GM10266 (cell line): ENCODE data around the gene CXCL5.

Source experiments
- DNase-seq: peaks from one replicate; pipeline ENCODE4 v3.0.0; 2012; ENCODE audit errors: extremely low spot score
- CTCF ChIP-seq: IDR thresholded peaks from 2 replicates; pipeline ENCODE4 v1.5.1; 2012; ENCODE audit warnings: mild to moderate bottlenecking, low read depth; ENCODE audit not compliant: control insufficient read depth, insufficient read depth; ENCODE audit errors: missing control alignments

CXCL5 gene

GRCh38 chr4:74005528-74005927, 7.1 kb upstream of the CXCL5 start:
- no peak for DNase-seq
- TF ChIP-seq CTCF, result no peak

GRCh38 chr4:74004668-74005067, 6.2 kb upstream of the CXCL5 start:
- no peak for DNase-seq
- no peak for TF ChIP-seq CTCF

GRCh38 chr4:74000301-74000700, 1.8 kb upstream of the CXCL5 start:
- DNase-seq, result no peak
- no peak for TF ChIP-seq CTCF

GRCh38 chr4:73992050-73992449, 6.4 kb downstream of the CXCL5 start:
- no peak for DNase-seq
- TF ChIP-seq CTCF, result no peak

- TF ChIP-seq CTCF, result no peak
These were observed 6.8 kb downstream of the CXCL5 start for GRCh38 chr4:73991742-73992000.

GRCh38 chr4:73990988-73991741, 7.3 kb downstream of the CXCL5 start:
- no peak for DNase-seq
- TF ChIP-seq CTCF, result no peak

More at GRCh38 chr4:73991742-73992000, 6.8 kb downstream of the CXCL5 start:
- DNase-seq, result no peak

GRCh38 chr4:73989928-73990327, 8.5 kb downstream of the CXCL5 start:
- no peak for TF ChIP-seq CTCF
- DNase-seq, result no peak
